T-helper 1 cell treated with Interleukin-12 subunit alpha and Interleukin-12 subunit beta and Interleukin-4 antibody, amounts not matched to agents 30 μg/mL and 1 μg/mL, for 36 hours (primary cell): Measurements from ENCODE around the gene MFGE8.
A peak's percentile ranks its signal among the peaks of the same experiment; 100 is the strongest.
"Not testable (repeated sequence)": the region's sequence is repeated elsewhere in the genome, so short reads cannot be mapped to it uniquely, and the experiment has no call there.

ENCODE experiments used
- H3K27ac Mint-ChIP-seq: one replicate; pipeline ENCODE4 v1.8.0; 2021; ENCODE audit warnings: mild to moderate bottlenecking, mixed read lengths
- H3K27me3 Mint-ChIP-seq: one replicate; pipeline ENCODE4 v1.8.0; 2021; ENCODE audit warnings: low read depth, mixed read lengths
- H3K36me3 Mint-ChIP-seq: one replicate; pipeline ENCODE4 v1.8.0; 2021; ENCODE audit warnings: low read depth, mixed read lengths
- H3K4me1 Mint-ChIP-seq: one replicate; pipeline ENCODE4 v1.8.0; 2021; ENCODE audit warnings: low read depth, mixed read lengths
- H3K4me3 Mint-ChIP-seq: one replicate; pipeline ENCODE4 v1.8.0; 2021; ENCODE audit warnings: mild to moderate bottlenecking, moderate library complexity, mixed read lengths
- H3K9me3 Mint-ChIP-seq: one replicate; pipeline ENCODE4 v1.8.0; 2021; ENCODE audit warnings: mixed read lengths

Gene MFGE8

GRCh38 chr15:88913017-88913849 is at the start of gene MFGE8:
TSS of gene MFGE8 (minus strand) at chr15:88913379. CDS start at chr15:88913319, 60 bp downstream.
- Mint-ChIP-seq H3K27me3 (peaks cover 5% of the 10 kb centered on the region), H3K4me1 (peaks cover 10% of the 10 kb centered on the region), H3K27ac (peak within 1 kb of the TSS; percentile 90), H3K9me3 (no peaks in the 10 kb centered on the region), H3K4me3 (peak within 1 kb of the TSS; percentile 85), H3K36me3 (peaks cover 2% of the 10 kb centered on the region)

- peaks cover 18% of the 10 kb centered on the region for H3K27me3 Mint-ChIP-seq
- H3K36me3 Mint-ChIP-seq = no peaks in the 10 kb centered on the region
- no peaks in the 10 kb centered on the region for H3K9me3 Mint-ChIP-seq
- H3K4me1 Mint-ChIP-seq = peaks cover 1% of the 10 kb centered on the region
- no peak overlapping the region for H3K4me3 Mint-ChIP-seq
- no peak overlapping the region for H3K27ac Mint-ChIP-seq
These were observed 46.3 kb upstream of the MFGE8 start for GRCh38 chr15:88959445-88959844.

- Mint-ChIP-seq H3K27ac (no peak overlapping the region), H3K4me3 (no peak overlapping the region), H3K4me1 (peaks cover 1% of the 10 kb centered on the region), H3K27me3 (peaks cover 4% of the 10 kb centered on the region), H3K9me3 (no peaks in the 10 kb centered on the region), H3K36me3 (no peaks in the 10 kb centered on the region)
These were observed 43.7 kb upstream of the MFGE8 start for GRCh38 chr15:88956906-88957305.

GRCh38 chr15:88956263-88956662 is 43.1 kb upstream of the MFGE8 start:
- H3K4me1 Mint-ChIP-seq = peaks cover 1% of the 10 kb centered on the region
- H3K4me3 Mint-ChIP-seq = no peak overlapping the region
- H3K27me3 Mint-ChIP-seq = no peaks in the 10 kb centered on the region
- H3K27ac Mint-ChIP-seq = no peak overlapping the region
- H3K9me3 Mint-ChIP-seq = no peaks in the 10 kb centered on the region
- H3K36me3 Mint-ChIP-seq = no peaks in the 10 kb centered on the region

- Mint-ChIP-seq H3K36me3 (no peaks in the 10 kb centered on the region), H3K27ac (no peak overlapping the region), H3K4me1 (peaks cover 2% of the 10 kb centered on the region), H3K27me3 (no peaks in the 10 kb centered on the region), H3K4me3 (no peak overlapping the region), H3K9me3 (no peaks in the 10 kb centered on the region)
These were observed 41.5 kb upstream of the MFGE8 start for GRCh38 chr15:88954431-88955277.

GRCh38 chr15:88950600-88951160 is 37.5 kb upstream of the MFGE8 start:
- no peak overlapping the region for H3K4me3 Mint-ChIP-seq
- no peaks in the 10 kb centered on the region for H3K36me3 Mint-ChIP-seq
- H3K27ac Mint-ChIP-seq = no peak overlapping the region

GRCh38 chr15:88949734-88950400 is 36.7 kb upstream of the MFGE8 start:
- Mint-ChIP-seq H3K27me3 (no peaks in the 10 kb centered on the region), H3K27ac (no peak overlapping the region), H3K9me3 (no peaks in the 10 kb centered on the region), H3K4me3 (no peak overlapping the region), H3K36me3 (no peaks in the 10 kb centered on the region), H3K4me1 (peaks cover 2% of the 10 kb centered on the region)

More at GRCh38 chr15:88950600-88951160, 37.5 kb upstream of the MFGE8 start:
- peaks cover 2% of the 10 kb centered on the region for H3K4me1 Mint-ChIP-seq
- H3K9me3 Mint-ChIP-seq = no peaks in the 10 kb centered on the region
- no peaks in the 10 kb centered on the region for H3K27me3 Mint-ChIP-seq

GRCh38 chr15:88940110-88940675 is 27.0 kb upstream of the MFGE8 start:
- Mint-ChIP-seq H3K27me3 (peaks cover 10% of the 10 kb centered on the region), H3K4me3 (no peak overlapping the region), H3K9me3 (no peaks in the 10 kb centered on the region), H3K36me3 (no peaks in the 10 kb centered on the region), H3K27ac (no peak overlapping the region), H3K4me1 (no peaks in the 10 kb centered on the region)

GRCh38 chr15:88939486-88939806 is 26.3 kb upstream of the MFGE8 start:
- Mint-ChIP-seq H3K27ac (no peak overlapping the region), H3K9me3 (no peaks in the 10 kb centered on the region), H3K27me3 (peaks cover 12% of the 10 kb centered on the region), H3K4me1 (no peaks in the 10 kb centered on the region), H3K4me3 (no peak overlapping the region), H3K36me3 (no peaks in the 10 kb centered on the region)

- no peaks in the 10 kb centered on the region for H3K4me1 Mint-ChIP-seq
- no peak overlapping the region for H3K27ac Mint-ChIP-seq
- peaks cover 12% of the 10 kb centered on the region for H3K27me3 Mint-ChIP-seq
- H3K4me3 Mint-ChIP-seq = no peak overlapping the region
- H3K36me3 Mint-ChIP-seq = no peaks in the 10 kb centered on the region
- H3K9me3 Mint-ChIP-seq = no peaks in the 10 kb centered on the region
These were observed 25.8 kb upstream of the MFGE8 start for GRCh38 chr15:88938802-88939485.

- H3K27ac Mint-ChIP-seq, H3K36me3 Mint-ChIP-seq, H3K4me3 Mint-ChIP-seq, H3K9me3 Mint-ChIP-seq, H3K4me1 Mint-ChIP-seq: not testable (repeated sequence)
- H3K27me3 Mint-ChIP-seq = peaks cover 22% of the 10 kb centered on the region
These were observed 21.3 kb upstream of the MFGE8 start for GRCh38 chr15:88934449-88934848.

- Mint-ChIP-seq H3K27me3 (peaks cover 22% of the 10 kb centered on the region), H3K4me3 (no peak overlapping the region)
These were observed 19.7 kb upstream of the MFGE8 start for GRCh38 chr15:88932875-88933330.

GRCh38 chr15:88932271-88932874 is 19.2 kb upstream of the MFGE8 start:
- Mint-ChIP-seq H3K4me3 (no peak overlapping the region), H3K27me3 (peaks cover 22% of the 10 kb centered on the region), H3K36me3 (no peaks in the 10 kb centered on the region), H3K4me1 (no peaks in the 10 kb centered on the region), H3K27ac (no peak overlapping the region), H3K9me3 (peaks cover 9% of the 10 kb centered on the region)

More at GRCh38 chr15:88932875-88933330, 19.7 kb upstream of the MFGE8 start:
- Mint-ChIP-seq H3K9me3 (peaks cover 9% of the 10 kb centered on the region), H3K27ac (no peak overlapping the region), H3K36me3 (no peaks in the 10 kb centered on the region), H3K4me1 (no peaks in the 10 kb centered on the region)
